ENCODE data around the gene EML4.
"Not testable (repeated sequence)": the region's sequence is repeated elsewhere in the genome, so short reads cannot be mapped to it uniquely, and the experiment has no call there.

Gene EML4

GRCh38 chr2:42363413-42363812 lies 194.3 kb downstream of the EML4 start:
- DNase-seq: no peak

- DNase-seq: no peak
These were observed 195.5 kb downstream of the EML4 start for GRCh38 chr2:42364658-42365057.

- DNase-seq: no peak
These were observed 197.3 kb downstream of the EML4 start for GRCh38 chr2:42366411-42366810.

GRCh38 chr2:42367835-42368234 lies 198.7 kb downstream of the EML4 start:
- no peak for DNase-seq

GRCh38 chr2:42368817-42369531 lies 199.8 kb downstream of the EML4 start:
- DNase-seq: peak; percentile 83

- peak; percentile 88 for DNase-seq
These were observed 200.5 kb downstream of the EML4 start for GRCh38 chr2:42369532-42370229.

DNA sequence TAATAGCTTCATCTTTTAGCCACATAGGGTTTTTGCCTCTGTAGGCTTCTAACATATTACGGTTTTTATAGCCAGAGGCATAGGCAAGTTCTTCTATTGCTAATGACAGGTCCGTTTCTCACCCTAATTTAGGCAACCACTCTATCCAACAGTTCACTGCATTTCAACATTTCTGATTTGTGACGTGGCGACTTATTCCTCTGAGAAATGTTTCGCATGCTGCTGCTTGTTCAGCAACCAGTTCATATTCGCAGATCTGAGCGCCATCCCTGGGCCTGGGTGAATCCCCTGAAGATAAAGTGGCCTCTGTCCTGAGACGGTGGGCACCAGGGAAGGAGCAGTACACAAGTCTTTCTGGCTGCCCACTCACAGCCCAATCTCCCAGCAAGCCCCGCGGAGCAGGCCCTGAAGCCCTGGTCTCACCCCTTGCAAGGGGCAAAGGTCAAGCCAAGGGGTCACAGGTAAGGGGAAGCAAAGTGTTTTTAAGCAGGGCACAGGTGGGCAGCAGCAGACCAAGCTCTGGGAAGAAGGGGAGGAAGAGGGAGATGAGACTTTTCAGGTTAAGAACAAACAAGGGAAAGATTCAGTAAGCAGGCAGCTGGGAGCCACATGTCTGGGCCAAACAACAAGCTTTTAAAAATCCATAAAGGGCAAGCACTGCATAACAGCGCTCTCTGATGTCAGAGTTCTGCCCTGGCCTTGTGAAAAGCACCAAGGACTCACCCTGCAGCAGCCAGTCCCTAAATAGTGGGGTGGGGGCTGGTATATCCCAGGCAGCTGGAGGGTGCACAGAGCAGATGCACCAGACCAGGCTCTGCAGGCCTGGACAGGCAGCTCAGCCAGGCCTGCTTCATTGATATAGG lies 202.7 kb downstream of the EML4 start:
- DNase-seq: peak; percentile 30

GRCh38 chr2:42372474-42373200 lies 203.5 kb downstream of the EML4 start:
- DNase-seq: no peak

DNA sequence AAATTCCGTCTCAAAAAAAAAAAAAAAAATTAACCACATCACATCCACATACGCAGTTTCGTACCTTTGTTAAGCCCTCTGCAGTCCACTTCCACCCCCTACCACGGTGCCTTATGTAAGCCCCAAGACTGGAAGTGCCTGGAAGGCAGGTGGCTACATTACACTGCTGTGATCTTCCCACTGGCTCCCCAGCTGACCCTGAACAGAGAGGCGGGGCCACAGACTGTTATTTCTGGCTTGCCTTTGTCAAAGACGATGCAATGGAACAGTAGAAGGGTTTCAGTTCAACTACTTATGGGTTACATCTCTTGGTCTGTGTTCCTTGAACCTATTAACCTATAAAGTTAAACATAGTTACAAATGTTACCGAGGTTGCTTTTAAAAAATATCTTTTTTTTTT lies 207.6 kb downstream of the EML4 start:
- no peak for DNase-seq

DNA sequence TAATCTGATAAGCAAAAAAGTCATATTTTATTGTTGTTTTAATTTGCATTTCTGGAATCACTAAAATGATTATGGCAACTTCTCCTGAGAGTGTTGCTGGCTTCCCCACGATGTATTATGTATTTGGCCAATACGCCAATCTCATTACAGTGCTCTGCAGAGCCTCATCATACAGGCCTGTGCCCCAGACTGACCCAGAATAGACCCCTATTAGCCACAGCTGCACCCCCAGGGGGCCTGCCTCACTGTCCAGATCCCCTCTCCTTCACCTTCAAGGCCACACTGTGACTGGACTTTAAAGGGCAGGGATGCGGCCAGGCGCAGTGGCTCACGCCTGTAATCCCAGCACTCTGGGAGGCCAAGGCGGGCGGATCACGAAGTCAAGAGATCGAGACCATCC lies 209.3 kb downstream of the EML4 start:
- no peak for DNase-seq

DNA sequence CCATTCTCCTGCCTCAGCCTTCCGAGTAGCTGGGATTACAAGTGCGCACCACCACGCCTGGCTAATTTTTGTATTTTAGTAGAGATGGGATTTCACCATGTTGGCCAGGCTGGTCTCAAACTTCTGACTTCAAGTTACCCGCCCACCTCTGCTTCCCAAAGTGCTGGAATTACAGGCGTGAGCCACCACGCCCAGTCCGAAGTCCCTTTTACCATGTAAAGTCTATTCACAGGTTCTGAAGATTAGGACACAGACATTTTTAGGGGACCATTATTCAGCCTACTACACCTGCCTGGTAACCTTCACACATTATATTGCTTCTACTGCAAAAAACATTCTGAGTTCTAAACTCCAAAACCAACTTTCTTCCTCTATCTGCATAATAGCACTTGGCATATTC lies 210.9 kb downstream of the EML4 start:
- not testable (repeated sequence) for DNase-seq

- DNase-seq: no peak
These were observed 213.0 kb downstream of the EML4 start for GRCh38 chr2:42382144-42382543.

All from DMS153 (cell line).